Muscle layer of duodenum (tissue), 2 donors: ENCODE data around the gene DENND1B.
"Not testable (repeated sequence)": the region's sequence is repeated elsewhere in the genome, so short reads cannot be mapped to it uniquely, and the experiment has no call there.

Source experiments
- H3K27ac ChIP-seq: one replicate; pipeline ENCODE4 v1.7.0; 2013; ENCODE audit warnings: mild to moderate bottlenecking, low read length
- H3K27me3 ChIP-seq: one replicate; pipeline ENCODE4 v1.7.0; 2013; ENCODE audit warnings: low read depth, mild to moderate bottlenecking, control low read depth, low read length
- H3K36me3 ChIP-seq, 2 donors: one replicate each; pipeline ENCODE4 v1.7.0; 2013; ENCODE audit warnings: low read length in 2 of 2, control low read depth in 1 of 2, mild to moderate bottlenecking in 1 of 2; ENCODE audit not compliant: insufficient read depth in 2 of 2, control insufficient read depth in 1 of 2
- H3K4me1 ChIP-seq, 2 donors: one replicate each; pipeline ENCODE4 v1.7.0; 2013; ENCODE audit warnings: low read length in 2 of 2, mild to moderate bottlenecking in 2 of 2, control low read depth in 1 of 2, moderate library complexity in 1 of 2; ENCODE audit not compliant: insufficient read depth in 2 of 2, control insufficient read depth in 1 of 2
- H3K4me3 ChIP-seq, 2 donors: one replicate each; pipeline ENCODE4 v1.7.0; 2013; ENCODE audit warnings: low read length in 2 of 2, low read depth in 1 of 2, mild to moderate bottlenecking in 1 of 2
- H3K9me3 ChIP-seq, 2 donors: one replicate each; pipeline ENCODE4 v1.7.0; 2013; ENCODE audit warnings: low read length in 2 of 2, control low read depth in 1 of 2, mild to moderate bottlenecking in 1 of 2; ENCODE audit not compliant: control insufficient read depth in 1 of 2
- donor health status: healthy.

DENND1B gene

DNA sequence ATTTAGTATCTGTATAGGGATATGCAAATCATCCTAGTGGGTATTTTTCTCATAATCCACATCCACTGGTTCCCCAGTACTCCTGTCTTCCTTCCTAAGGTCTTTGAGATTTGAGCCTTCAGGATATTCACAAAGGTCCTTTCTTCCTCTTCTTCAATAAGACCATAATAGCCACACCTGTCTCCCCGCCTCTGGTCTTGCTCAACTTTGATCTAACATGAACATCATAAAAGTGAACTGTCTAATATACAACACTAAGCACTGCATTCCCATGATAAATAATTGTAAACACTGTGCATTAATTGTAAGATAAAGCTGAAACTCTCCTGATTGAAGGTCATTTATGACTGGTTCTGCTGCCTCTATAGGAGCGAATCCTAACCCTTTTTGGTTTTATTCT, 184.6 kb downstream of the DENND1B start:
- Histone ChIP-seq H3K9me3 (no peaks in the 10 kb centered on the region), H3K4me3 (no peak overlapping the region), H3K36me3 (peaks cover 0 to 3% of the 10 kb centered on the region in 2 donors), H3K4me1 (no peaks in the 10 kb centered on the region), H3K27me3 (no peaks in the 10 kb centered on the region), H3K27ac (no peak overlapping the region)

DNA sequence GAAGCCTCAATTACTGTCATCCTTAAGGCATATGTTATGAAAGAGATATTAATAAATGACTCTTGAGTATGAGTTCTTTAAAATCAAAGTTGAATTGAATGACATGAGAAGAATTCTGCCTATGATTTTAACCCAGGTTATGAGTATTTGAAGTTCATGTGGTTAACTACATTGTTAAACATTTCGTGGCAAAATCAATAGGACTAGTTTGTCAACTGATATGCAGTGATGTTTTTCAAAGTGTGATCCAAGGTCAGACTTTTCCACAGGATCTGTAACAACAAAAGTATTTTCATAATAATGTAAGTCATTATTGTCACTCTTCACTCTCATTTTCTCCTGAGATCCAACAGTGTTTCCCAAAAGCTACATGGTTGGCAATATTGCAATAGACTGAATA, 189.5 kb downstream of the DENND1B start:
- Histone ChIP-seq H3K27me3 (no peaks in the 10 kb centered on the region), H3K4me1 (no peaks in the 10 kb centered on the region), H3K9me3 (no peaks in the 10 kb centered on the region), H3K36me3 (peaks cover 0 to 8% of the 10 kb centered on the region in 2 donors), H3K4me3 (no peak overlapping the region), H3K27ac (no peak overlapping the region)

DNA sequence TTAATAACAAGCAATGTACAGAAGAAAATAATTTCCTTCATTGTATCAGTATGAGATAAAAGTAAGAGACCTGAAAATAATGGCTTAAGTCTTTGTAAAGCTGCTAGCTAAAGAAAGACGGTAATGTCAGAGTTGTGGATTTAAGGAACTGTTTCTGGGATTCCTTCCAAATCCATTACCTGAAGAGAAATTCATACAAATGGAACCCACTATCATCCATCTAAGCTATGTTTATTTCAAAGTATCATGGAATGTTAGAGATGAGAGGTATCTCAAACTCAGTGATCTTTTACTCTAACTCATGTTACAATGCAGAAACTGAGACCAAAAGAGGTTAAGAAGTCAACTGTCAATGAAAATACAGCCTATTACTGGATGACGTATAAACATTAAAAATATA, 197.7 kb downstream of the DENND1B start:
- H3K4me3 ChIP-seq: no peak overlapping the region

DNA sequence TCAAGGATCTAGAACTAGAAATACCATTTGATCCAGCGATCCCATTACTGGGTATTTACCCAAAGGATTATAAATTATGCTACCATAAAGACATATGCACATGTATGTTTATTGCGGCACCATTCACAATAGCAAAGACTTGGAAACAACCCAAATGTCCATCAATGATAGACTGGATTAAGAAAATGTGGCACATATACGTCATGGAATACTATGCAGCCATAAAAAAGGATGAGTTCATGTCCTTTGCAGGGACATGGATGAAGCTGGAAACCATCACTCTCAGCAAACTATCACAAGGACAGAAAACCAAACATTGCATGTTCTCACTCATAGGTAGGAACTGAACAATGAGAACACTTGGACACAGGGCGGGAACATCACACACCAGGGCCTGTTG, 199.7 kb downstream of the DENND1B start:
- H3K27me3 ChIP-seq, H3K27ac ChIP-seq, H3K4me1 ChIP-seq, H3K4me3 ChIP-seq, H3K9me3 ChIP-seq: not testable (repeated sequence)
- H3K36me3 ChIP-seq: peaks cover 0 to 30% of the 10 kb centered on the region in 2 donors

More for the DNA sequence above, 197.7 kb downstream of the DENND1B start:
- Histone ChIP-seq H3K27me3 (no peaks in the 10 kb centered on the region), H3K4me1 (no peaks in the 10 kb centered on the region), H3K9me3 (no peaks in the 10 kb centered on the region), H3K36me3 (peaks cover 0 to 13% of the 10 kb centered on the region in 2 donors), H3K27ac (no peak overlapping the region)

DNA sequence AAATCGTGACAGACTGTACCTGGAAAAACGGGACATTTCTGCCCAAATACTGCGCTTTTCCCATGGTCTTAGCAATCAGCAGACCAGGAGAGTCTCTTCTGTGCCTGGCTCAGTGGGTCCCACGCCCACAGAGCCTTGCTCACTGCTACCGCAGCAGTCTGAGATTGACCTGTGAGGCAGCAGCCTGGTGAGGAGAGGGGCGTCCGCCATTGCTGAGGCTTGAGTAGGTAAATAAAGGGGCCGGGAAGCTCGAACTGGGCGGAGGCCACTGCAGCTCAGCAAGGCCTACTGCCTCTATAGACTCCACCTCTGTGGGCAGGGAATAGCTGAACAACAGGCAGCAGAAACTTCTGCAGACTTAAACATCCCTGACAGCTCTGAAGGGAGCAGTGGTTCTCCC, 203.1 kb downstream of the DENND1B start:
- H3K36me3 ChIP-seq: peaks cover 0 to 42% of the 10 kb centered on the region in 2 donors

DNA sequence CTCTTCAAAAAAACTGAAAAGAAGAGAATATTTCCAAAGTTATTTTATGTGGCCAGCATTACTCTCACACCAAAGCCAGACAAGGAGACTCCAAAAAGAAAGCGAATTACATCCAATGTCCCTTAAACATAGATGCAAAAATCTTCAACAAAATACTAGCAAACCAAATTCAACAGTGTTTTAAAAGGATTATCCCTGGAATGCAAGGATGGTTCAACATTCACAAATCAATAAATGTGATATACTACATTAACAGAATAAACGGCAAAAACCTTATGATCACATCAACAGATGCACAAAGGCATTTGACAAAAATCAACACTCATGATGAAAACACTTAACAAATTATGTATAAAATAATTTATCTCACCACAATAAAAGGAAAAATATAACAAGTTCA, 207.8 kb downstream of the DENND1B start:
- Histone ChIP-seq H3K4me1 (no peaks in the 10 kb centered on the region), H3K27me3 (no peaks in the 10 kb centered on the region), H3K9me3 (peaks cover 13 to 21% of the 10 kb centered on the region in 2 donors), H3K4me3 (no peak overlapping the region), H3K27ac (no peak overlapping the region), H3K36me3 (peaks cover 0 to 40% of the 10 kb centered on the region in 2 donors)

More for the DNA sequence above, 203.1 kb downstream of the DENND1B start:
- Histone ChIP-seq H3K27me3 (no peaks in the 10 kb centered on the region), H3K4me1 (no peaks in the 10 kb centered on the region), H3K9me3 (peaks cover 11 to 13% of the 10 kb centered on the region in 2 donors), H3K27ac (no peak overlapping the region), H3K4me3 (no peak overlapping the region)

DNA sequence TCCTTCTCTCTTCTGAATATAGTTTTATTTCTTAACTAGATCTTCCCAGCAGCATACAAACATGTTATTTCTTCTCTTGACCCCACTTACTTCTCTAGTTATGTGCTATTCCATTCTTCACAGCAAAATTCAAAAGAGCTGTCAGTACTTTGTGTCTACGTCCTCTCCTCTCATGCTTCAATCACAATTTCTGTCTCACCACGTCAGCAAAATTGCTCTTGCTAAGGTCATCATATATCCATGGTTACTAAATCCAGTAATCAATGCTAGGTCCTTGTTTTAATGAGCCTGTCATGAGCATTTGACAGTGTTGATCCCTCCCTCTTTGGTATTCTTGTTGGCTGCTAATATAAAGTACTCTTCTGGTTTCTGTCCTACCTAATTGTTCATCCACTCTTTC, 214.2 kb downstream of the DENND1B start:
- Histone ChIP-seq H3K4me1 (no peaks in the 10 kb centered on the region), H3K4me3 (no peak overlapping the region), H3K27ac (no peak overlapping the region), H3K9me3 (peaks cover 0 to 5% of the 10 kb centered on the region in 2 donors), H3K27me3 (no peaks in the 10 kb centered on the region), H3K36me3 (peaks cover 0 to 16% of the 10 kb centered on the region in 2 donors)

DNA sequence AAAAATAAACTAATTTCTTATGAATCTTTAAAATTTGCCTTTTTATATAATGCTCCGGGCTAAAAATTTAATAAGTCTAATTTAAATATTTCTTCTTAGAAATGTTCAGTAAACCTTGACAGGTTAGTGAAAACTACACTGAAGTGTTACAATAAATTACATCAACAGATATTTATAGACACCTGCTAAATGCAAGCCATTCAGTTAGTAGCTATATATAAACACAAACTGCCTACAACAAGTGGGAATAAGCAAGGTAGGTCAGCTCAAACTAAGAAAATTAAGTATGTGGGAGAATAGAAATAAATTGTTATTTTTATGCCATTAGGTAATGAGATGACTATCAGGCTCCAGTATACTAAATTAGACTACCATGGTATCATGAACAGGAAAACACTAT, 215.6 kb downstream of the DENND1B start:
- H3K27me3 ChIP-seq: no peaks in the 10 kb centered on the region

DNA sequence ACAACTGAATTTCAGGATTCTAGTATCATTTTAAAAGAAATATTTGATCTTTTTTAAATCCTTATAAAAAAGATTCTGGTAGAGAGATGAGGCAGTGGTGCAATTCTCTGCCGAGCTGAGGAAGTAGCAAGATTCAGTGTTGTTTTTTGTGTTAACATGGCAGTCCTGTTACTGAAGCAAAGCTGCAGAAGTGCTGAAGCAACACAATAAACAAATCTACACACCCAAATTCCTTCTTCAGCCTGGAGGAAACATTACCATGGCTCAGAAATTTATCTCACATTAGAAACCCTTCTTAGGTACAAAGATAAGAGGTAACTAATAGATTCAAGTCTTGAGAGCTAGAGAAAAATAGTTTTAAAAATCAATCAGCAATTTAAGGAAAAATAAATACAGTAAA, 216.0 kb downstream of the DENND1B start:
- Histone ChIP-seq H3K4me3 (no peak overlapping the region), H3K27me3 (no peaks in the 10 kb centered on the region), H3K27ac (no peak overlapping the region), H3K36me3 (peaks cover 0 to 16% of the 10 kb centered on the region in 2 donors), H3K4me1 (no peaks in the 10 kb centered on the region), H3K9me3 (peaks cover 0 to 5% of the 10 kb centered on the region in 2 donors)

More for the DNA sequence above, 215.6 kb downstream of the DENND1B start:
- Histone ChIP-seq H3K36me3 (peaks cover 0 to 16% of the 10 kb centered on the region in 2 donors), H3K9me3 (peaks cover 0 to 5% of the 10 kb centered on the region in 2 donors), H3K27ac (no peak overlapping the region), H3K4me1 (no peaks in the 10 kb centered on the region), H3K4me3 (no peak overlapping the region)

DNA sequence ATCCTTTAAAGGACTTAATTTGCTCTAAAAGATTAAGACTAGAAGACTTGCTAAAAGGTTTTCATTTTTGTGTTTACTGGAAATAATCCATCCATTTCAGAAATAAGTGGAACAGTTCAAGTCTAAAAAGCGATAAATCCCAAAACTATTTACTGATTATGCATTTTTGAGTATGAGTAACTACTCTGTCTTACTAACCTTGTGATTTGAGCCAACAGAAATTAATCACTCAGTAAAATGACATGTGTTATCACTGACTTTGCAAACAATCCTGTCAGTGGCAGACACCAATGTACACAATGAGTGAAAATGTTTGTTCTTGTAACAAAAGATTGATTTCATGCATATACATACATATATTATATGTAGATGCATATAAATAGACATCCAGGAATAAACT, 218.0 kb downstream of the DENND1B start:
- Histone ChIP-seq H3K9me3 (no peaks in the 10 kb centered on the region), H3K36me3 (peaks cover 0 to 7% of the 10 kb centered on the region in 2 donors), H3K4me3 (no peak overlapping the region), H3K27me3 (no peaks in the 10 kb centered on the region), H3K4me1 (no peaks in the 10 kb centered on the region), H3K27ac (no peak overlapping the region)

DNA sequence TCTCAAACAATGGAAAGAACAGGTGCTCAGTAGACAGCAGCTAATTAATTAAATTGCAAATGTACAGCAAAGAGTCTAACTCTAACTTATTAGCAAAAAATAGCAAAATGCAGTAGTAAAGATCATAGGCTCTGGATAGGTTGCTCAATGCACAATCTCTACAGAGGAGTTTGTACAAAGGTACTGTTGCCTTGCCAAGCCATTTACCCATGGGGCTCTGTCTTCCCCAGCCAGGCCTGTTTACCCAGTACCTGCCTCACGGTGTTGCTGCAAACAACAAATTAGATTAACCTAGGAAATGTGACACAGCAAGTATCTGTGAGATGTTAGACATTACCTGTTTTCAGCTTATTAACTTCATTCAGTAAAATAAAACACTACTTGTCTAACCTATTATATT, 222.0 kb downstream of the DENND1B start:
- no peak overlapping the region for H3K4me3 ChIP-seq
- no peaks in the 10 kb centered on the region for H3K4me1 ChIP-seq
- no peaks in the 10 kb centered on the region for H3K27me3 ChIP-seq
- no peak overlapping the region for H3K27ac ChIP-seq
- H3K9me3 ChIP-seq: no peaks in the 10 kb centered on the region
- no peaks in the 10 kb centered on the region for H3K36me3 ChIP-seq

DNA sequence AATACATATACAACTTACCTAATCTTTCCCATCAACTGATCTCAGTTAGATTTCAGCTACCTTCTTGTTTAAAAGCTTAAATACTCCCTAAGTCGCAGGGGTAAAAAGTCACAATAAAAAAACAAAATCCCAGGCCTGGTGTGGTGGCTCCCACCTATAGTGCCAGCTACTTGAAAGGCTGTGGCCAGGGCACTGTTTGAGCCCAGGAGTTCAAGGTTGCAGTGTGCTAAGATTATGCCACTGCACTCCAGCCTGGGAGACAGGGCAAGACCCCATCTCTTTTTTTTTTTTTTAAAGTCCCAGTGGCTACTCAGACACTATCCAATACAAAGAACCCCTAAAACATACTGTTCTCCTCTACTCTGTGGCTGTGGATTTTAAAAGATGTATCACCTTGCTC, 228.3 kb downstream of the DENND1B start:
- Histone ChIP-seq H3K4me1 (no peaks in the 10 kb centered on the region), H3K36me3 (no peaks in the 10 kb centered on the region), H3K27ac (no peak overlapping the region), H3K27me3 (no peaks in the 10 kb centered on the region), H3K9me3 (no peaks in the 10 kb centered on the region), H3K4me3 (no peak overlapping the region)
